ENCODE measurements around the gene ZBBX.
"Not testable (repeated sequence)": the region's sequence is repeated elsewhere in the genome, so short reads cannot be mapped to it uniquely, and the experiment has no call there.

DNA sequence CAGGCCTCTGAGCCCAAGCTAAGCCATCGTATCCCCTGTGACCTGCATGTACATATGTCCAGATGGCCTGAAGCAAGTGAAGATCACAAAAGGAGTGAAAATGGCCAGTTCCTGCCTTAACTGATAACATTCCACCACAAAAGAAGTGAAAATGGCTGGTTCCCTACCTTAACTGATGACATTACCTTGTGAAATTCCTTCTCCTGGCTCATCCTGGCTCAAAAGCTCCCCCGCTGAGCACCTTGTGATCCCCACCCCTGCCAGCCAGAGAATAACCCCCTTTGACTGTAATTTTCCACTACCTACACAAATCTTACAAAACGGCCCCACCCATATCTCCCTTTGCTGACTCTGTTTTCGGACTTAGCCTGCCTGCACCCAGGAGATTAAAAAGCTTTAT is 42.3 kb upstream of the ZBBX start:
- TF ChIP-seq, protein P1, sequence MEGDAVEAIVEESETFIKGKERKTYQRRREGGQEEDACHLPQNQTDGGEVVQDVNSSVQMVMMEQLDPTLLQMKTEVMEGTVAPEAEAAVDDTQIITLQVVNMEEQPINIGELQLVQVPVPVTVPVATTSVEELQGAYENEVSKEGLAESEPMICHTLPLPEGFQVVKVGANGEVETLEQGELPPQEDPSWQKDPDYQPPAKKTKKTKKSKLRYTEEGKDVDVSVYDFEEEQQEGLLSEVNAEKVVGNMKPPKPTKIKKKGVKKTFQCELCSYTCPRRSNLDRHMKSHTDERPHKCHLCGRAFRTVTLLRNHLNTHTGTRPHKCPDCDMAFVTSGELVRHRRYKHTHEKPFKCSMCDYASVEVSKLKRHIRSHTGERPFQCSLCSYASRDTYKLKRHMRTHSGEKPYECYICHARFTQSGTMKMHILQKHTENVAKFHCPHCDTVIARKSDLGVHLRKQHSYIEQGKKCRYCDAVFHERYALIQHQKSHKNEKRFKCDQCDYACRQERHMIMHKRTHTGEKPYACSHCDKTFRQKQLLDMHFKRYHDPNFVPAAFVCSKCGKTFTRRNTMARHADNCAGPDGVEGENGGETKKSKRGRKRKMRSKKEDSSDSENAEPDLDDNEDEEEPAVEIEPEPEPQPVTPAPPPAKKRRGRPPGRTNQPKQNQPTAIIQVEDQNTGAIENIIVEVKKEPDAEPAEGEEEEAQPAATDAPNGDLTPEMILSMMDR (IDR thresholded peaks at IDR 0.05), result not testable (repeated sequence)
- not testable (repeated sequence) for TF ChIP-seq POLR2A (IDR thresholded peaks at IDR 0.05)
